Endodermal cell (in vitro differentiated cells): ENCODE data around the gene TAS2R20. TPM values are rescaled to one million over a fixed set of nuclear protein-coding genes. Genes with fewer than 3 reads are reported as not detected.

Experiments used
- DNase-seq: peaks from one replicate; pipeline ENCODE4 v3.0.0-alpha.2; 2017
- H3K27ac ChIP-seq: 2 replicates; pipeline ENCODE4 v1.5.1; 2013; ENCODE audit warnings: mild to moderate bottlenecking, low read depth, low read length, moderate library complexity
- H3K27me3 ChIP-seq: 2 replicates; pipeline ENCODE4 v1.6.1; 2013; ENCODE audit warnings: mild to moderate bottlenecking, low read length, moderate library complexity; ENCODE audit not compliant: insufficient read depth, control insufficient read depth, poor library complexity, severe bottlenecking
- H3K36me3 ChIP-seq: 2 replicates; pipeline ENCODE4 v1.7.0; 2013; ENCODE audit warnings: mild to moderate bottlenecking, low read length, moderate library complexity; ENCODE audit not compliant: control insufficient read depth, insufficient read depth
- H3K4me1 ChIP-seq: one replicate; pipeline ENCODE4 v1.7.0; 2013; ENCODE audit warnings: low read length; ENCODE audit not compliant: control insufficient read depth, insufficient read depth
- H3K4me3 ChIP-seq: 2 replicates; pipeline ENCODE4 v1.5.1; 2013; ENCODE audit warnings: mild to moderate bottlenecking, low read length, moderate library complexity
- H3K9ac ChIP-seq: 2 replicates; pipeline ENCODE4 v1.6.1; 2013; ENCODE audit warnings: mild to moderate bottlenecking, low read length, moderate library complexity; ENCODE audit not compliant: poor library complexity, severe bottlenecking; ENCODE audit errors: extremely low read depth
- H3K9me3 ChIP-seq: 2 replicates; pipeline ENCODE4 v1.6.1; 2013; ENCODE audit warnings: mild to moderate bottlenecking, low read length, moderate library complexity; ENCODE audit not compliant: control insufficient read depth
- H3K27ac Mint-ChIP-seq: 2 replicates; pipeline ENCODE4 v1.8.0; 2020; ENCODE audit warnings: mixed read lengths
- H3K27me3 Mint-ChIP-seq: 2 replicates; pipeline ENCODE4 v1.8.0; 2021; ENCODE audit warnings: mild to moderate bottlenecking, mixed read lengths; ENCODE audit not compliant: insufficient read depth
- H3K36me3 Mint-ChIP-seq: 2 replicates; pipeline ENCODE4 v1.8.0; 2020; ENCODE audit warnings: low read depth, mixed read lengths
- H3K4me1 Mint-ChIP-seq: 2 replicates; pipeline ENCODE4 v1.8.0; 2020; ENCODE audit warnings: mixed read lengths
- H3K4me3 Mint-ChIP-seq: 2 replicates; pipeline ENCODE4 v1.8.0; 2020; ENCODE audit warnings: mild to moderate bottlenecking, moderate library complexity, mixed read lengths
- H3K9me3 Mint-ChIP-seq: 2 replicates; pipeline ENCODE4 v1.8.0; 2020; ENCODE audit warnings: mild to moderate bottlenecking, mixed read lengths
- CTCF ChIP-seq: fragments of 200-600 bp; sonication (generic); conservative IDR thresholded peaks from 2 replicates; pipeline ENCODE4 v1.5.0; 2021; ENCODE audit warnings: antibody characterized with exemption, mild to moderate bottlenecking
- WGBS, 2 experiments: methylation state at CpG; one replicate each; pipeline versions ENCODE4 v1.1.5 to v1.1.7; 2013; ENCODE audit warnings: missing lambda C conversion rate in 2 of 2, mixed read lengths in 1 of 2; ENCODE audit not compliant: insufficient coverage in 1 of 2, insufficient read length in 1 of 2; 5-methylcytosine and 5-hydroxymethylcytosine counted together
- total RNA-seq, 2 donors: library from RNA; stranded (reverse); fragmentation: NEBNext Ultra II Directional in 1 of 2; extraction: Animal tissue kit (Norgen Biotek cat#: 25700) in 1 of 2; gene quantifications; 2 replicates in 1 of 2; 3 replicates in 1 of 2; pipeline ENCODE4 v1.2.1, GENCODE V29; 2021

TAS2R20 gene
- total RNA-seq, 2 donors from 2014 or later, result 2.1 to 5.9 TPM

DNA sequence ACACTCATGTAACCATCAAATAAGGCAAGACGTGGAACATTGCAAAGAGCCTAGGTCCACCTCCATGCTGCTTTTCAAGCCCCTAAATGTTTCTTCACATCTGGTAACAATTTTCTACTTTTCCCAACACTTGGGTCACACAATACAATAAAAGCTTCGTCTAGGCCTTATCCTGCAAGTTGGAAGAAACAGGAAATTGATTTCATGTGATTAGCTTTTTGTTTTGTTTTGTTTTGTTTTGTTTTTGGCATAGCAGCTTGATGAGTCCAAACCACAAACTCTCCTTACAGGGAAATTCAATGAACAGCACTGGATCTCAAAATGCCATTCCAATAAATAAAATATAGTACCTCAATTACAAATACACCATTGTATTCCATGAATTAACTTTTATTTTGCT, 30.7 kb downstream of the TAS2R20 start:
- Mint-ChIP-seq H3K36me3 (peaks cover 27% of the 10 kb centered on the region), H3K27ac (no peak overlapping the region), H3K27me3 (no peaks in the 10 kb centered on the region), H3K4me1 (peaks cover 6% of the 10 kb centered on the region), H3K9me3 (peaks cover 2% of the 10 kb centered on the region), H3K4me3 (no peak overlapping the region)
- WGBS, 2 experiments, result 97 to 100% methylated on average over 1 to 2 of the region's 2 CpGs
- no peaks in the 10 kb centered on the region for H3K9me3 ChIP-seq
- TF ChIP-seq CTCF, result no peak
- H3K4me3 ChIP-seq, result no peak overlapping the region
- no peaks in the 10 kb centered on the region for H3K27me3 ChIP-seq
- no peak overlapping the region for H3K9ac ChIP-seq
- H3K36me3 ChIP-seq, result no peaks in the 10 kb centered on the region
- no peak for DNase-seq
- H3K4me1 ChIP-seq, result no peaks in the 10 kb centered on the region
- H3K27ac ChIP-seq, result no peak overlapping the region

- Mint-ChIP-seq H3K9me3 (peaks cover 2% of the 10 kb centered on the region), H3K36me3 (peaks cover 32% of the 10 kb centered on the region), H3K4me3 (no peak overlapping the region), H3K4me1 (peaks cover 6% of the 10 kb centered on the region), H3K27ac (no peak overlapping the region), H3K27me3 (no peaks in the 10 kb centered on the region)
- DNase-seq, result no peak
- H3K9ac ChIP-seq, result no peak overlapping the region
- no peaks in the 10 kb centered on the region for H3K4me1 ChIP-seq
- H3K27ac ChIP-seq, result no peak overlapping the region
- H3K4me3 ChIP-seq, result no peak overlapping the region
- TF ChIP-seq CTCF, result no peak
- no peaks in the 10 kb centered on the region for H3K36me3 ChIP-seq
- no peaks in the 10 kb centered on the region for H3K27me3 ChIP-seq
- no peaks in the 10 kb centered on the region for H3K9me3 ChIP-seq
These were observed 31.8 kb downstream of the TAS2R20 start for GRCh38 chr12:10966314-10966713.

DNA sequence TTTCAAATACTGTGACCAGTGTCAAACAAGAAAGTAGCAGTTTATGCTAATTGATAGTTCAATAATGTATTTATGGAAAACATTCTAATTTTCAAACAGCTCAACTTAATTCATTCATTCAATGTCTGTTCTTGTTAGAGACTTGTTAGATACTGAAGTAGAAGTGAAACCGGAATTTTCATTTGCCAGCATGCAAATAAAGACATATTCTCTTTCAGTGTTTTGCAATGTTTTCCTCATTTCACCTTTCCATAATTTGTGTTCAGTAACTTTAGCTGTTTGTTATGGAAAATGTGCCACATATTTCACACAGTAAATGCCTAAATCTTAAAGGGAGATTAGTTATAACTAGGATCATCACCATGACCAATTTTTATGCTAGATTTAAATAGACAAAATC, 32.6 kb downstream of the TAS2R20 start:
- Mint-ChIP-seq H3K9me3 (peaks cover 2% of the 10 kb centered on the region), H3K4me1 (peaks cover 6% of the 10 kb centered on the region), H3K36me3 (peaks cover 32% of the 10 kb centered on the region), H3K4me3 (no peak overlapping the region), H3K27ac (no peak overlapping the region), H3K27me3 (no peaks in the 10 kb centered on the region)
- WGBS, 2 experiments, result 100% methylated on average over 1 of the region's 1 CpG; no CpG with 5 or more reads in 1 of the 2 experiments
- no peak overlapping the region for H3K27ac ChIP-seq
- H3K9ac ChIP-seq, result no peak overlapping the region
- H3K9me3 ChIP-seq, result no peaks in the 10 kb centered on the region
- H3K27me3 ChIP-seq, result no peaks in the 10 kb centered on the region
- H3K4me3 ChIP-seq, result no peak overlapping the region
- no peaks in the 10 kb centered on the region for H3K4me1 ChIP-seq
- no peak for DNase-seq
- H3K36me3 ChIP-seq, result no peaks in the 10 kb centered on the region
- no peak for TF ChIP-seq CTCF
